ENCODE data around the gene ZNF219. TPM values are rescaled to one million over a fixed set of nuclear protein-coding genes. Genes with fewer than 3 reads are reported as not detected.

ZNF219 gene
- total and polyA plus RNA-seq, 2 of the 13 experiments (the other 11 are each of a cell fraction or from before 2014, with no cell fraction given) = 34.5 to 36.6 TPM

GRCh38 chr14:21103710-21104447 is 5.4 kb upstream of the ZNF219 start (continued):
- TF ChIP-seq USF2 (IDR thresholded peaks at IDR 0.05; ENCODE audit: low read depth, low read length) (no peak), USF2 (CRISPR knock-in tag; IDR thresholded peaks at IDR 0.05; ENCODE audit: borderline replicate concordance) (peak; percentile 55; the same call in 1 of the 2 replicates), ZNF543 (CRISPR knock-in tag; IDR thresholded peaks at IDR 0.05) (peak; percentile 99), HOMEZ (CRISPR knock-in tag; IDR thresholded peaks at IDR 0.05; ENCODE audit: low read depth) (peak; percentile 90), ZNF570 (CRISPR knock-in tag; IDR thresholded peaks at IDR 0.05; ENCODE audit: borderline replicate concordance) (peak; percentile 91; the same call in 1 of the 2 replicates), LBX2 (CRISPR knock-in tag; IDR thresholded peaks at IDR 0.05; ENCODE audit: borderline replicate concordance) (peak; percentile 86; the same call in 1 of the 2 replicates), DPF2 (CRISPR knock-in tag; IDR thresholded peaks at IDR 0.05; ENCODE audit: borderline replicate concordance, low read depth) (peak; percentile 53; the same call in 1 of the 2 replicates), GTF2F1 (IDR thresholded peaks at IDR 0.05; ENCODE audit: low read length) (0 out of 2 replicates have a peak, but pooled peaks have one; percentile 40), ARHGAP35 (CRISPR knock-in tag; IDR thresholded peaks at IDR 0.05; ENCODE audit: borderline replicate concordance) (peak; percentile 81), RAD21 (CRISPR knock-in tag; IDR thresholded peaks at IDR 0.05) (peak; percentile 74), THAP11 (CRISPR knock-in tag; IDR thresholded peaks at IDR 0.05) (peak; percentile 97), PRDM15 (CRISPR knock-in tag; IDR thresholded peaks at IDR 0.05) (peak; percentile 69), AGO1 (IDR thresholded peaks at IDR 0.05; ENCODE audit: low read depth, low read length, poor library complexity, severe bottlenecking) (peak; percentile 88), HNRNPH1 (optimal IDR thresholded peaks at IDR 0.05; ENCODE audit: low read depth, low read length) (no peak), SMARCE1 (IDR thresholded peaks at IDR 0.05; ENCODE audit: borderline replicate concordance) (no peak), SMAD3 (CRISPR knock-in tag; IDR thresholded peaks at IDR 0.05) (peak; percentile 89), THRA (CRISPR knock-in tag; IDR thresholded peaks at IDR 0.05; ENCODE audit: borderline replicate concordance) (peak; percentile 23), PREB (CRISPR knock-in tag; IDR thresholded peaks at IDR 0.05) (no peak), DMAP1 (CRISPR knock-in tag; IDR thresholded peaks at IDR 0.05) (peak; percentile 99)

Measured in HepG2 (cell line).